Stomach (tissue), 4 donors: ENCODE measurements around the gene ERCC4.

Source experiments
- EP300 ChIP-seq: sonication (generic); formaldehyde crosslinking; IDR thresholded peaks from one replicate; pipeline ENCODE4 v1.6.1; 2017; ENCODE audit warnings: antibody characterized with exemption
- POLR2A ChIP-seq, 4 donors: fragments of 450-650 bp; IDR thresholded peaks; one replicate each; pipeline ENCODE4 v1.6.1; 2016; ENCODE audit warnings: antibody characterized with exemption in 4 of 4, control low read depth in 2 of 4, mild to moderate bottlenecking in 1 of 4, moderate library complexity in 1 of 4
- TF ChIP-seq, protein P1 (sequence below), 7 experiments: fragments of 450-650 bp in 4 of 7; fragments of 200-600 bp in 3 of 7; sonication (generic) in 3 of 7; IDR thresholded peaks; one replicate each; pipeline ENCODE4 v1.5.1; 2016 to 2019; ENCODE audit warnings: antibody characterized with exemption in 7 of 7, control low read depth in 2 of 7, mild to moderate bottlenecking in 1 of 7

DNA sequence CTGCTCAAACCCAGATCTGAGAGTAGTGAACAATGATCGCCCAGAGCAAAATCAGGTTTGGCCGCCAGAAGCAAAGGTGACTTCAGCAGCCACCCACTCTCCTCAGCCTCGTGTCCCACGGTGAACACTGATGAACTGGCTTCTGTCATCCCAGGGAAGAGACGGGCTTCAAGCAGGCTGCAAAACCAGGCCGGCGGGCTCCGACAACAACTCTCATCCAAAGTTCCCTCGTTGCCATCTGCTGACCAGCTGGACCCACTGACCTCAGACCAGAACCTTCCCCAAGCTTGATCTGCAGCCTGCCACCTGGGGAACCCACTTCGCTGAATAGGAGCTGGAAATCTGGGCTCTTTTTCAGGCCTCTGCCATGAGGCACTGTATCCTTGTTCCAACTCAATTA, 81.6 kb downstream of the ERCC4 start:
- TF ChIP-seq, protein P1, sequence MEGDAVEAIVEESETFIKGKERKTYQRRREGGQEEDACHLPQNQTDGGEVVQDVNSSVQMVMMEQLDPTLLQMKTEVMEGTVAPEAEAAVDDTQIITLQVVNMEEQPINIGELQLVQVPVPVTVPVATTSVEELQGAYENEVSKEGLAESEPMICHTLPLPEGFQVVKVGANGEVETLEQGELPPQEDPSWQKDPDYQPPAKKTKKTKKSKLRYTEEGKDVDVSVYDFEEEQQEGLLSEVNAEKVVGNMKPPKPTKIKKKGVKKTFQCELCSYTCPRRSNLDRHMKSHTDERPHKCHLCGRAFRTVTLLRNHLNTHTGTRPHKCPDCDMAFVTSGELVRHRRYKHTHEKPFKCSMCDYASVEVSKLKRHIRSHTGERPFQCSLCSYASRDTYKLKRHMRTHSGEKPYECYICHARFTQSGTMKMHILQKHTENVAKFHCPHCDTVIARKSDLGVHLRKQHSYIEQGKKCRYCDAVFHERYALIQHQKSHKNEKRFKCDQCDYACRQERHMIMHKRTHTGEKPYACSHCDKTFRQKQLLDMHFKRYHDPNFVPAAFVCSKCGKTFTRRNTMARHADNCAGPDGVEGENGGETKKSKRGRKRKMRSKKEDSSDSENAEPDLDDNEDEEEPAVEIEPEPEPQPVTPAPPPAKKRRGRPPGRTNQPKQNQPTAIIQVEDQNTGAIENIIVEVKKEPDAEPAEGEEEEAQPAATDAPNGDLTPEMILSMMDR (IDR thresholded peaks at IDR 0.05): no peak
- TF ChIP-seq EP300 (no peak), POLR2A (IDR thresholded peaks at IDR 0.05) (no peak)
